ENCODE results near the gene CLCN7. TPM values are rescaled to one million over a fixed set of nuclear protein-coding genes. Genes with fewer than 3 reads are reported as not detected.

CLCN7 gene
- total RNA-seq, 1 donor from 2014 or later: 177 TPM

- no peak for DNase-seq (ENCODE audit: extremely low spot score, unreplicated experiment)
- peaks cover 13% of the 10 kb centered on the region for H3K36me3 Mint-ChIP-seq (ENCODE audit: unreplicated experiment)
- TF ChIP-seq CTCF (IDR thresholded peaks at IDR 0.05): no peak
- no peaks in the 10 kb centered on the region for H3K4me1 Mint-ChIP-seq (ENCODE audit: unreplicated experiment)
- H3K27ac Mint-ChIP-seq (ENCODE audit: unreplicated experiment): no peak overlapping the region
- no peaks in the 10 kb centered on the region for H3K27me3 Mint-ChIP-seq (ENCODE audit: unreplicated experiment)
- H3K9me3 Mint-ChIP-seq (ENCODE audit: unreplicated experiment): no peaks in the 10 kb centered on the region
- H3K4me3 Mint-ChIP-seq (ENCODE audit: unreplicated experiment): no peak overlapping the region
These were observed 28.5 kb upstream of the CLCN7 start for GRCh38 chr16:1503110-1503955.

- DNase-seq (ENCODE audit: extremely low spot score, unreplicated experiment): peak; percentile 83
- no peaks in the 10 kb centered on the region for H3K4me1 Mint-ChIP-seq (ENCODE audit: unreplicated experiment)
These were observed 27.5 kb upstream of the CLCN7 start for GRCh38 chr16:1502092-1503004.

GRCh38 chr16:1501630-1502029 is 26.8 kb upstream of the CLCN7 start:
- Mint-ChIP-seq H3K9me3 (ENCODE audit: unreplicated experiment) (no peaks in the 10 kb centered on the region), H3K36me3 (ENCODE audit: unreplicated experiment) (peaks cover 13% of the 10 kb centered on the region), H3K4me1 (ENCODE audit: unreplicated experiment) (no peaks in the 10 kb centered on the region), H3K4me3 (ENCODE audit: unreplicated experiment) (no peak overlapping the region), H3K27ac (ENCODE audit: unreplicated experiment) (no peak overlapping the region), H3K27me3 (ENCODE audit: unreplicated experiment) (no peaks in the 10 kb centered on the region)
- DNase-seq (ENCODE audit: extremely low spot score, unreplicated experiment): no peak
- no peak for TF ChIP-seq CTCF (IDR thresholded peaks at IDR 0.05)

More at GRCh38 chr16:1502092-1503004, 27.5 kb upstream of the CLCN7 start:
- no peaks in the 10 kb centered on the region for H3K9me3 Mint-ChIP-seq (ENCODE audit: unreplicated experiment)
- no peak for TF ChIP-seq CTCF (IDR thresholded peaks at IDR 0.05)
- H3K27ac Mint-ChIP-seq (ENCODE audit: unreplicated experiment): no peak overlapping the region
- no peaks in the 10 kb centered on the region for H3K27me3 Mint-ChIP-seq (ENCODE audit: unreplicated experiment)
- H3K4me3 Mint-ChIP-seq (ENCODE audit: unreplicated experiment): no peak overlapping the region
- peaks cover 14% of the 10 kb centered on the region for H3K36me3 Mint-ChIP-seq (ENCODE audit: unreplicated experiment)

- Mint-ChIP-seq H3K27me3 (ENCODE audit: unreplicated experiment) (no peaks in the 10 kb centered on the region), H3K9me3 (ENCODE audit: unreplicated experiment) (no peaks in the 10 kb centered on the region), H3K4me3 (ENCODE audit: unreplicated experiment) (no peak overlapping the region), H3K27ac (ENCODE audit: unreplicated experiment) (no peak overlapping the region), H3K4me1 (ENCODE audit: unreplicated experiment) (no peaks in the 10 kb centered on the region), H3K36me3 (ENCODE audit: unreplicated experiment) (peaks cover 13% of the 10 kb centered on the region)
- no peak for TF ChIP-seq CTCF (IDR thresholded peaks at IDR 0.05)
- peak; percentile 83 for DNase-seq (ENCODE audit: extremely low spot score, unreplicated experiment)
These were observed 25.8 kb upstream of the CLCN7 start for GRCh38 chr16:1500465-1501150.

All from osteocyte (in vitro differentiated cells).